HepG2 (cell line): ENCODE data around the gene ARHGEF3. TPM values are rescaled to one million over a fixed set of nuclear protein-coding genes. Genes with fewer than 3 reads are reported as not detected.

ENCODE experiments used
- ARHGAP35 ChIP-seq: sonication (generic); formaldehyde crosslinking; IDR thresholded peaks from 2 replicates; pipeline ENCODE4 v1.9.0; 2022; ENCODE audit warnings: mild to moderate bottlenecking, inconsistent platforms, moderate library complexity, missing genetic modification reagents, borderline replicate concordance
- CREB1 ChIP-seq, 2 experiments: fragments of 450-650 bp in 1 of 2; IDR thresholded peaks; 2 replicates each; pipeline ENCODE4 v1.6.1; 2016 to 2017; ENCODE audit warnings: control low read depth in 1 of 2, mild to moderate bottlenecking in 1 of 2, missing compliant biosample characterization in 1 of 2, missing genetic modification characterization in 1 of 2
- CREBL2 ChIP-seq: sonication (generic); formaldehyde crosslinking; IDR thresholded peaks from 2 replicates; pipeline ENCODE4 v1.8.1; 2023; ENCODE audit warnings: missing genetic modification reagents, mild to moderate bottlenecking, borderline replicate concordance
- DMTF1 ChIP-seq: sonication (generic); formaldehyde crosslinking; IDR thresholded peaks from 2 replicates; pipeline ENCODE4 v1.4.0; 2020; ENCODE audit warnings: mild to moderate bottlenecking, missing genetic modification reagents
- FOXP4 ChIP-seq: sonication (generic); formaldehyde crosslinking; IDR thresholded peaks from 2 replicates; pipeline ENCODE4 v1.4.0; 2020; ENCODE audit warnings: missing genetic modification reagents
- GABPA ChIP-seq, 2 experiments: IDR thresholded peaks; 2 replicates each; pipeline ENCODE4 v1.6.1; 2011 to 2016; ENCODE audit warnings: low read depth in 2 of 2, low read length in 1 of 2, missing biosample characterization in 1 of 2, missing genetic modification characterization in 1 of 2
- MTERF4 ChIP-seq: sonication (generic); formaldehyde crosslinking; IDR thresholded peaks from 2 replicates; pipeline ENCODE4 v1.8.0; 2023; ENCODE audit warnings: mild to moderate bottlenecking, missing genetic modification reagents
- PHF21A ChIP-seq: sonication (generic); formaldehyde crosslinking; IDR thresholded peaks from 2 replicates; pipeline ENCODE4 v1.5.0; 2020; ENCODE audit warnings: mild to moderate bottlenecking, missing genetic modification reagents
- PPARG ChIP-seq: conservative IDR thresholded peaks from 2 replicates; pipeline ENCODE4 v1.6.1; 2016; ENCODE audit warnings: missing biosample characterization, missing genetic modification reagents
- SKIL ChIP-seq: sonication (generic); formaldehyde crosslinking; IDR thresholded peaks from 2 replicates; pipeline ENCODE4 v1.8.0; 2022; ENCODE audit warnings: missing genetic modification reagents, mild to moderate bottlenecking, moderate library complexity, borderline replicate concordance
- ZBTB34 ChIP-seq: sonication (generic); formaldehyde crosslinking; IDR thresholded peaks from 2 replicates; pipeline ENCODE4 v1.8.0; 2022; ENCODE audit warnings: mild to moderate bottlenecking, missing genetic modification reagents
- ZFP41 ChIP-seq: sonication (generic); formaldehyde crosslinking; IDR thresholded peaks from 2 replicates; pipeline ENCODE4 v1.4.0; 2020; ENCODE audit warnings: mild to moderate bottlenecking, missing genetic modification reagents, borderline replicate concordance
- ZMYM2 ChIP-seq: sonication (generic); formaldehyde crosslinking; IDR thresholded peaks from 2 replicates; pipeline ENCODE4 v1.8.0; 2022; ENCODE audit warnings: mild to moderate bottlenecking, missing genetic modification reagents
- ZNF574 ChIP-seq: sonication (generic); formaldehyde crosslinking; IDR thresholded peaks from 2 replicates; pipeline ENCODE4 v1.4.0; 2020; ENCODE audit warnings: missing genetic modification reagents
- ZNF784 ChIP-seq: sonication (generic); formaldehyde crosslinking; IDR thresholded peaks from 2 replicates; pipeline ENCODE4 v1.5.1; 2020; ENCODE audit warnings: missing genetic modification reagents, mild to moderate bottlenecking, borderline replicate concordance
- polyA plus RNA-seq, 8 experiments: library from polyadenylated mRNA; depleted of rRNA in 3 of 8; stranded (reverse) in 7 of 8; unstranded in 1 of 8; fragments of >200 nt; fragmentation: Illumina TruSeq in 4 of 8; extraction: Trizol in 4 of 8; gene quantifications; 2 replicates each; pipeline versions ENCODE4 v1.2.1 to v1.2.3, GENCODE V29; 2011 to 2016; ENCODE audit warnings: low read depth in 4 of 8, missing spikeins in 1 of 8, mixed read lengths in 1 of 8; ENCODE audit not compliant: insufficient read depth in 1 of 8
- total RNA-seq, 5 experiments: library from RNA; depleted of rRNA; stranded (reverse); fragments of >200 nt; fragmentation: Illumina TruSeq; extraction: Trizol; gene quantifications; 2 replicates each; pipeline ENCODE4 v1.2.3, GENCODE V29; 2016; ENCODE audit warnings: low read depth in 1 of 5

Gene ARHGEF3
- total and polyA plus RNA-seq, 2 of the 13 experiments (the other 11 are each of a cell fraction or from before 2014, with no cell fraction given) = 14.8 to 23.1 TPM

- TF ChIP-seq ZNF784 (CRISPR knock-in tag) (no peak), PHF21A (CRISPR knock-in tag) (no peak), DMTF1 (no peak), ZNF574 (no peak), FOXP4 (CRISPR knock-in tag) (peak; percentile 72), CREBL2 (no peak), PPARG (CRISPR knock-in tag) (0 out of 2 replicates have a peak, but pooled peaks have one; percentile 35), CREB1 (IDR thresholded peaks at IDR 0.05) (no peak), CREB1 (CRISPR knock-in tag; IDR thresholded peaks at IDR 0.05) (no peak; the same call in 1 of the 2 replicates), SKIL (no peak), ZFP41 (CRISPR knock-in tag) (no peak), ZBTB34 (CRISPR knock-in tag) (no peak), ZMYM2 (CRISPR knock-in tag) (no peak), GABPA (IDR thresholded peaks at IDR 0.05; ENCODE audit: low read depth, low read length) (no peak), GABPA (CRISPR knock-in tag; IDR thresholded peaks at IDR 0.05; ENCODE audit: low read depth) (no peak), MTERF4 (no peak), ARHGAP35 (CRISPR knock-in tag) (no peak)
These were observed 43.2 kb downstream of the ARHGEF3 start (continued) for GRCh38 chr3:56758539-56758981.
